ENCODE data around the gene MYCBPAP. TPM values are rescaled to one million over a fixed set of nuclear protein-coding genes. Genes with fewer than 3 reads are reported as not detected.
A peak's percentile ranks its signal among the peaks of the same experiment; 100 is the strongest.

Gene MYCBPAP
- polyA plus RNA-seq, 1 experiment = 0.17 TPM

DNA sequence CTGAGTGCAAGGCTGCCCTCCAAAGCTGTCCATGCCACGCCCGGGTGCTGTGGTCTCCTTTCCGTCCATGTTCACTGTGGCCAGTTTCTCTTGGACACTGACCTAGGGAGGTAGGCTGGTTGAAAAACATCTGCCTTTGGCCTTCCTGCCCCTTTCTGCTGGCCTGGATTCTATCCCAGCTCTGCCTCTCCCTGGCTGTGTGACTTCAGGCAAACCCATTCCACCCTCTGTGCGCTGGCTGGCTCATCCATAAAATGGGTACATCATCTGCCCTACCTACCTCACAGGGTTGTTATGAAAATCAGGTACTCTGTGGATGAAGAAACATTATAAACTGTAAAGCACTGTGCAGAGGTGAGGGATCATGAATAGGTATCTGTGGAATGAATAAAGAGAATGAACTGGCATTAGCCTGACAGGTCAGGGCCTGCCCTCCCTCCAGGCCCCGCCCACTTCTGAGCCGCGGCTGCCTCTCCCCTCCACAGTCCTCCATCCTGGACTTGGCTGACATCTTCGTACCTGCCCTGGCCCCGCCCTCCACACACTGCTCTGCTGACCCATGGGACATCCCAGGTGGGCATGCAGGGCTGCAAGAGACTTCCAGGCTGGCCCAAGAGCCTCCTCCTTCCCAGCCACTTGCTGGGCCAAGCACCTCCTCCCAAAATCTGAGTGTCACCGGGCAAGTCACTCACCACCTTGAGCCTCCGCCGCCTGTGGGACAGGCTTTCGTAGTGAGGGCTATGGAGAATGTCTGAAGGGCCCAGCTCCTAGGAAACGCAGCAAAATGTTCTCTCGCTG lies 31.7 kb downstream of the MYCBPAP start:
- no peaks in the 10 kb centered on the region for H3K27me3 ChIP-seq (ENCODE audit: control insufficient read depth, insufficient read depth, low read length)
- no peak overlapping the region for H3K27ac ChIP-seq (ENCODE audit: low read depth, low read length)
- H3K4me3 ChIP-seq (ENCODE audit: low read depth, low read length) = no peak overlapping the region
- no peaks in the 10 kb centered on the region; the same call in 1 of the 2 replicates for H3K9me3 ChIP-seq (ENCODE audit: control insufficient read depth, insufficient read depth, low read length)
- POLR2A ChIA-PET = no interaction called here
- TF ChIP-seq CTCF (IDR thresholded peaks at IDR 0.05; ENCODE audit: low read depth, low read length) = no peak
- no peak for DNase-seq (ENCODE audit: low read depth, low spot score)
- CTCF ChIA-PET = no interaction called here

GRCh38 chr17:50540560-50541401 lies 32.5 kb downstream of the MYCBPAP start:
- Histone ChIP-seq H3K27ac (ENCODE audit: low read depth, low read length) (no peak overlapping the region), H3K27me3 (ENCODE audit: control insufficient read depth, insufficient read depth, low read length) (no peaks in the 10 kb centered on the region), H3K9me3 (ENCODE audit: control insufficient read depth, insufficient read depth, low read length) (no peaks in the 10 kb centered on the region; the same call in 1 of the 2 replicates), H3K4me3 (ENCODE audit: low read depth, low read length) (no peak overlapping the region)
- ChIA-PET CTCF (interaction anchor here (1.4 to 2.1 kb wide), 3 partner anchors 9 to 87 kb away, joined by 5 to 16 read pairs (median 7); no protein-coding TSS in a partner anchor), POLR2A (no interaction called here)
- TF ChIP-seq CTCF (IDR thresholded peaks at IDR 0.05; ENCODE audit: low read depth, low read length) = no peak
- no peak for DNase-seq (ENCODE audit: low read depth, low spot score)

- H3K27ac ChIP-seq (ENCODE audit: low read depth, low read length) = no peak overlapping the region
- TF ChIP-seq CTCF (IDR thresholded peaks at IDR 0.05; ENCODE audit: low read depth, low read length) = no peak
- H3K9me3 ChIP-seq (ENCODE audit: control insufficient read depth, insufficient read depth, low read length) = no peaks in the 10 kb centered on the region; the same call in 1 of the 2 replicates
- H3K27me3 ChIP-seq (ENCODE audit: control insufficient read depth, insufficient read depth, low read length) = no peaks in the 10 kb centered on the region
- ChIA-PET POLR2A (interaction anchor here (0.6 to 1.2 kb wide), 2 partner anchors 10 to 176 kb away, joined by 3 to 6 read pairs; no protein-coding TSS in a partner anchor), CTCF (interaction anchor here (1.4 to 2.1 kb wide), 3 partner anchors 9 to 86 kb away, joined by 5 to 16 read pairs (median 7); no protein-coding TSS in a partner anchor)
- DNase-seq (ENCODE audit: low read depth, low spot score) = no peak
- H3K4me3 ChIP-seq (ENCODE audit: low read depth, low read length) = peak overlapping the region; percentile 61
Measured at GRCh38 chr17:50541402-50541715, 33.1 kb downstream of the MYCBPAP start.

DNA sequence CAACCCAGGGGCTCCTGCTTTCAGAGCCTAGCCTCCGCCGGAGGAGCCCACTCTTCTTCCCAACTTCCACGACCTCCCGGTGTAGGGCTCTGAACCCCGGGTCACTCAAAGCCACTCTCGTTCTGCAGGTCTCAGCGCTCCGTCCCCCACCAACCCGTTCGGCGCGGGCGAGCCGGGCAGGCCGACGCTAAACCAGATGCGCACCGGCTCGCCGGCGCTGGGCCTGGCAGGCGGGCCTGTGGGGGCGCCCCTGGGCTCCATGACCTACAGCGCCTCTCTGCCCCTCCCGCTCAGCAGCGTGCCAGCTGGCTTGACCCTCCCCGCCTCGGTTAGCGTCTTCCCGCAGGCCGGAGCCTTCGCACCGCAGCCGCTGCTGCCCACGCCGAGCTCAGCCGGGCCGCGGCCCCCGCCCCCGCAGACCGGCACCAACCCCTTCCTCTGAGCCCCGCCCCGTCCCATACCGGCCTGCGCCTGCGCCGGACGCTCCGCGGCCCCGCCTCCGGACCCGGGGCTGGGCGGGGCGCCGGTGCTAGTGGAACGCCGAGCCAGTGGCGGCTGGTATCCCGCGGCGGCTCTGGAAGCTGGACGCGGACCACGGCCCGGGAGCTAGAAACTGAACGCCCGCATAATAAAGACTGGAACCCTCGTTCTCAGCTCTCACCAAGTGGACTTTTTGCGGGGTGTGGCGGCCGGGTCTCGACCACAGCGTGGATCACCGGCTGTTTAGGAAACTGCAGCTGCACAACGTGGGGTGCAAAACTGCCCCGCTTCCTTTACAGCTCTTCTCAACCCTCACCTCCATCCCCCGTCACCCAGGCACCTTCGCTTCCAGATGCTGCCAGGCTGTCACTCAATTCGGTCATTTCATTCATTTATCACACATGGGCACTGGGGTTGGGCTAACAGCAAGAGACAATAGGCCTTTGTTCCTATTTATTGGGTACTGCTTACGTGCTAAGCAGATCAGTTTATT lies 33.8 kb downstream of the MYCBPAP start:
- POLR2A ChIA-PET = interaction anchor here (0.6 to 1.2 kb wide), 7 partner anchors 9 to 177 kb away, joined by 3 to 10 read pairs (median 4); no protein-coding TSS in a partner anchor
- Histone ChIP-seq H3K4me3 (ENCODE audit: low read depth, low read length) (peak overlapping the region; percentile 68), H3K27ac (ENCODE audit: low read depth, low read length) (no peak overlapping the region)

More for the DNA sequence above, 33.8 kb downstream of the MYCBPAP start:
- TF ChIP-seq CTCF (IDR thresholded peaks at IDR 0.05; ENCODE audit: low read depth, low read length) = peak; percentile 21; the same call in 1 of the 2 replicates
- Histone ChIP-seq H3K9me3 (ENCODE audit: control insufficient read depth, insufficient read depth, low read length) (no peaks in the 10 kb centered on the region; the same call in 1 of the 2 replicates), H3K27me3 (ENCODE audit: control insufficient read depth, insufficient read depth, low read length) (no peaks in the 10 kb centered on the region)
- CTCF ChIA-PET = interaction anchor here (0.6 to 2.1 kb wide), 9 partner anchors 8 to 300 kb away, joined by 3 to 16 read pairs (median 4); no protein-coding TSS in a partner anchor
- no peak for DNase-seq (ENCODE audit: low read depth, low spot score)
